ENCODE data around the gene REG1B. TPM values are rescaled to one million over a fixed set of nuclear protein-coding genes. Genes with fewer than 3 reads are reported as not detected.

REG1B gene
- total RNA-seq, 1 experiment from 2014 or later, result not detected

DNA sequence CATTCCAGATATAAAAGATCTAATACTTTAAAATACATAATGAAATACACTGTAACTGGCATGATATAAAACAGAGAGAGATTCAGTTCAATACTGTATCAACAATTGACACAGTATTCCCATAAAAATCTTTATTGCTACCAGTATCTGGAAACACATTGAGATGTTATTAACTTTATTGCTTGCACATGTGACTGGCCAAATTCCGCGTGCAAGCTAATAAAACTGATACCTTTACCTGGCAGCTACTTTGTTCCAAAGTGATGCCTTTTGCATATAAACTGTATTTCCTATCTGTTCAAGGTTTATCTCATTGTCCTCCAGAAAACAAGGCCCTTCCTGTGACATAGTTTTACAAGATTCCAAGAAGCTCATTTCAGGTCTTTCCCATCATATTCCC is 15.4 kb upstream of the REG1B start:
- H2AFZ ChIP-seq (ENCODE audit: low read length), result no peak overlapping the region

More for the DNA sequence above, 15.4 kb upstream of the REG1B start:
- Histone ChIP-seq H2AK5ac (ENCODE audit: insufficient read length, low read length) (no peak overlapping the region), H4K20me1 (ENCODE audit: control insufficient read depth, insufficient read depth, insufficient read length) (no peaks in the 10 kb centered on the region), H3K9me3 (ENCODE audit: control insufficient read depth, low read depth, low read length) (no peaks in the 10 kb centered on the region), H3K23ac (ENCODE audit: insufficient read length, low read depth, low read length) (no peak overlapping the region), H2BK15ac (ENCODE audit: low read depth, low read length) (no peak overlapping the region), H3K14ac (ENCODE audit: insufficient read depth, low read length) (no peak overlapping the region), H2BK20ac (ENCODE audit: low read depth, low read length, poor library complexity, severe bottlenecking) (no peak overlapping the region), H3K27me3 (ENCODE audit: insufficient read depth, low read length) (no peaks in the 10 kb centered on the region), H3K4me1 (ENCODE audit: insufficient read depth, low read length) (no peaks in the 10 kb centered on the region), H3K4me2 (ENCODE audit: insufficient read depth, insufficient read length, low read length) (no peak overlapping the region), H3K4ac (ENCODE audit: low read depth, low read length) (no peak overlapping the region), H4K5ac (ENCODE audit: insufficient read length, low read depth, low read length) (no peak overlapping the region), H3K18ac (ENCODE audit: insufficient read length, low read depth, low read length) (no peak overlapping the region), H3K79me2 (ENCODE audit: insufficient read depth, low read length) (no peaks in the 10 kb centered on the region), H2BK5ac (ENCODE audit: insufficient read length, low read length) (no peak overlapping the region), H4K91ac (ENCODE audit: insufficient read length, low read depth, low read length) (no peak overlapping the region), H3K23me2 (ENCODE audit: insufficient read length, low read depth, low read length, poor library complexity, severe bottlenecking) (no peaks in the 10 kb centered on the region), H3K79me1 (ENCODE audit: insufficient read depth, low read depth, low read length, poor library complexity, severe bottlenecking) (no peaks in the 10 kb centered on the region), H3K56ac (ENCODE audit: insufficient read length, low read depth, low read length) (no peak overlapping the region), H2BK120ac (ENCODE audit: low read depth, low read length, poor library complexity, severe bottlenecking) (no peak overlapping the region), H3K9ac (ENCODE audit: extremely low read depth, insufficient read length, low read length) (no peak overlapping the region), H3T11ph (ENCODE audit: low read length) (no peak overlapping the region), H3K27ac (ENCODE audit: insufficient read length, low read depth, low read length) (no peak overlapping the region), H4K8ac (replicated peaks; ENCODE audit: insufficient read length, low read depth, low read length) (no peak overlapping the region), H2BK12ac (ENCODE audit: insufficient read length, low read depth, low read length) (no peak overlapping the region)
- Mint-ChIP-seq H3K27ac (no peak overlapping the region), H3K4me3 (no peak overlapping the region), H3K27me3 (ENCODE audit: low read depth) (no peaks in the 10 kb centered on the region), H3K4me1 (peaks cover 0 to 2% of the 10 kb centered on the region in 2 experiments; a peak in 1 of 4 replicates), H3K9me3 (peaks cover 10 to 11% of the 10 kb centered on the region in 2 experiments; a peak in 3 of 5 replicates), H3K36me3 (ENCODE audit: insufficient read depth in 1 of 3, low read depth in 3 of 3) (no peaks in the 10 kb centered on the region; a peak in 1 of 7 replicates)
- no CpG with 5 or more reads among the region's 2 CpGs for WGBS (ENCODE audit: extremely low coverage, insufficient read length, low lambda C conversion rate)
- no peak for DNase-seq
- no peak for TF ChIP-seq CTCF (conservative IDR thresholded peaks at IDR 0.05)

All from H9 (cell line).